Stimulated activated CD4-positive, alpha-beta T cell treated with anti-CD3 and anti-CD28 coated beads, Interleukin-1b, Interleukin-23, amount 100 ng/mL, for 24 hours (primary cell): Measurements from ENCODE around the gene VWA5A.
"Not testable (repeated sequence)": the region's sequence is repeated elsewhere in the genome, so short reads cannot be mapped to it uniquely, and the experiment has no call there.

ENCODE experiments used
- DNase-seq, 4 experiments: peaks; one replicate each; pipeline ENCODE4 v3.0.0-alpha.2; 2020; ENCODE audit warnings: low read depth in 4 of 4, low spot score in 1 of 4

Gene VWA5A

GRCh38 chr11:124090996-124091395, 24.3 kb upstream of the VWA5A start:
- no peak for DNase-seq

- no peak for DNase-seq
These were observed 21.9 kb upstream of the VWA5A start for GRCh38 chr11:124093330-124093729.

- DNase-seq = no peak
These were observed 20.5 kb upstream of the VWA5A start for GRCh38 chr11:124094731-124095130.

GRCh38 chr11:124096364-124096763, 18.9 kb upstream of the VWA5A start:
- DNase-seq = no peak

GRCh38 chr11:124098141-124098540, 17.1 kb upstream of the VWA5A start:
- DNase-seq = no peak

GRCh38 chr11:124101737-124102136, 13.5 kb upstream of the VWA5A start:
- DNase-seq = no peak

GRCh38 chr11:124108156-124108555, 7.1 kb upstream of the VWA5A start:
- no peak for DNase-seq

- DNase-seq = no peak
These were observed 5.9 kb upstream of the VWA5A start for GRCh38 chr11:124109377-124109776.

- no peak for DNase-seq
These were observed 5.0 kb upstream of the VWA5A start for GRCh38 chr11:124110201-124110600.

GRCh38 chr11:124113890-124114289, 1.4 kb upstream of the VWA5A start:
- DNase-seq = no peak

GRCh38 chr11:124115782-124116616, 749 bp downstream of the VWA5A start:
- no peak for DNase-seq

- DNase-seq = no peak
These were observed 3.9 kb downstream of the VWA5A start for GRCh38 chr11:124119103-124119502.

GRCh38 chr11:124120891-124121290, 5.6 kb downstream of the VWA5A start:
- no peak for DNase-seq

GRCh38 chr11:124122123-124122522, 6.9 kb downstream of the VWA5A start:
- no peak for DNase-seq

- no peak for DNase-seq
These were observed 8.4 kb downstream of the VWA5A start for GRCh38 chr11:124123622-124124021.

GRCh38 chr11:124127134-124127533, 11.9 kb downstream of the VWA5A start:
- not testable (repeated sequence) for DNase-seq

- no peak for DNase-seq
These were observed 27.8 kb downstream of the VWA5A start for GRCh38 chr11:124143034-124143433.

- DNase-seq = no peak
These were observed 32.7 kb downstream of the VWA5A start for GRCh38 chr11:124147951-124148350.

GRCh38 chr11:124150684-124151083, 35.4 kb downstream of the VWA5A start:
- DNase-seq = no peak

GRCh38 chr11:124152770-124153407, 37.6 kb downstream of the VWA5A start:
- no peak for DNase-seq

- DNase-seq = no peak
These were observed 38.6 kb downstream of the VWA5A start for GRCh38 chr11:124153821-124154220.

- no peak for DNase-seq
These were observed 44.2 kb downstream of the VWA5A start for GRCh38 chr11:124159481-124159880.

- no peak for DNase-seq
These were observed 45.7 kb downstream of the VWA5A start for GRCh38 chr11:124160986-124161385.
